EH (cell line): ENCODE data around the gene PCK1.

ENCODE experiments used
- DNase-seq: peaks from one replicate; pipeline ENCODE4 v3.0.0-alpha.2; 2015; ENCODE audit warnings: low read depth

The PCK1 gene

DNA sequence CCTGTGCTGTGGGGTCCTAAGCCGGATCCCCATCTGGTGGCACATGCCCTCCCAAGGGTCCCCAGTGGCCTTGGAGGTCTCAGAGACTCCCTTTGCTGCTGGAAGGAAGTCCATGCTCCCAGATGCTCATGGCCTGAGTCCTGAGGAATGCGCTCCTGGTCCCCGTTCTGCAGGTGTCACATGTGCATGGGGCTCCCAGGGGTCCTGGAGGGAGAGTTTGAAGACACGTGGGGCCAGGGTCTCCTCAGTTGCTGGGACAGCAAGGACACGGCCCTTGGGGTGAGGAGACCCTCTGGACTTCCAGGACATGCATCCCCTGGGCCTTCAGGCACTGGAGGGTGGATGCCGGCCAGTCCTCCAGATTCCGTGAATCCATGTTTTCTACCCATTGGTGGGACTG, 47.6 kb downstream of the PCK1 start:
- DNase-seq: no peak

DNA sequence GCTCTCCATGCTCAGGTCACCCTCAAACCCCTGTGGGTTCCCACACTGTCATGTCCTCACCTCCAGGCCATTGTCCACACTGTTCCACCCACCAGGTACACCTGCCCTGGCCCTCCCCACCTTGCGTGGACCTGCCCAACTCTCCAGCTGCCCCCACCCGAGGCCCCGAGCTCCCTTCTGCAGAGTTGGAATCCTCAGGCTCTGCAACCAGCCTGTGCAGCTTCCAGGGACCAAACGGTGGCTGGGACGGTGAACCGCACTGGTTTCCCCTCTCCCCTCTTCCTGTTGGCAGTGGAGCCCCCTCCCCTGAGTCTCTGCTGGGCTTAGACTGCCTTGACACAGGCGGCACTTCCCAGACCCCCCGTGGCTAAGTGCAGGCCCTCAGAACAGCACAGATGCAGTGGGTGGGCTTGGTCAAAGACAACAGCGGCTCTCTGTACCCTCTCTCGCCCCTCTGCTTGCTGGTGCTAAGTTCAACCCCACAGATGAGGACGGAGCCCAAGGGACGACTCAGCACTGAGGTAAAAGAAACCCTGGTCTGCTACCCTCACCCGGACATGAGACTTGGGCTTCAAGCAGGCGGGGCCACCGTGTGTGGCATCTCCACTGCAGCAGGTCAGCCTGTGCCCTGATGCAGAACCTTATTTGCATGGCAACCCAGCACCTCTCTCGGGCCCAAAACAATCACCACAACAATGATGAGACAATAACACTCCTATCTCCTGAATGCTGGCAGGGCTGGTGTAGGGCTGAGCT, 48.4 kb downstream of the PCK1 start:
- no peak for DNase-seq

DNA sequence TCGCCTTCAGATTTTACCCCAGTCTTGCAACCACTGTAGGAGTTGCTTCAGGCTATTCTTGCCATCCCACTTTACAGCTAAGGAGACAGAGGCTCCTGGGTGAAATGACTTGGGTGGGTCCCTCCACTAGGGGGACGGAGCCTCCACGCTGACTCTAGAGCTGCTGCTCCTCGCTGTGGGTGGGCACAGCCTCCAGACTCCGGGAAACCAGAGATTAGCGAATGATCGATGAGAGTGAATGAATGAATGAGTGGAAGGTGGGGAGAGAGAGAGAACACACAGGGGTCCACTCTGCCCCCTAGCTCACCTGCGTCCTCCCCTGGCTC, 48.9 kb downstream of the PCK1 start:
- DNase-seq: no peak

DNA sequence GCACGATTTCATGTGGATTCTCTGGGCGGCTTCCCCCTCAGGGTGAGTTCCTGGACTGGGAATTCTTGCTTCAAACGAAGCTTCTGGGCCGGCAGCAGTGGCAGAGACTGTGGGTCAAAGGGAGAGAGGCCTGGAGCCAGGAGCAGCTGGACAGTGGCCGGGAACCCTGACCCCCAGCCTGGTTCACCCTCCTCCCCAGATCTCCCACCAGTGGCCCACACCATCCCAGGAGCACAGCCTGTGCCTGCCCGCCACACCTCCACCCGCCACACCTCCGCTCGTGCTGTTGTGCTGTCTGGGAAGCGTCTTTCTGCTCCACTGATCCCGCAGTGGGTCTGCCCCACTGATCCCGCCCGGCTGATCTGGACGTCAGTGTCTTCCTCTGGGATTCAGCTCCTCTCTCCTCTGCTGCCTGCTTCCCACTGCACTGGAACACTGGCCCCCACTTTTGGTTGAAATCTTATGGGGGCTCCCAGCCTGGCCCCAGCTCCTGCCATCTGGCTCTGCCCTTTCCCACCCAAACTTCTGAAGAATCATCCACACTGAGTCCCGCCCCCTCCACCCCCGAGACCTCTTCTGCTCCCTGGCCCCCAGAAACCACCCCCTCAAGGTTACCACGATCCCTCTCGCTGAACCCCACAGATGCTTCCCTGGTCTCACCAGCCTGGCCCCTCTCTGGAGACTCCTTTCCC, 49.5 kb downstream of the PCK1 start:
- DNase-seq: no peak

DNA sequence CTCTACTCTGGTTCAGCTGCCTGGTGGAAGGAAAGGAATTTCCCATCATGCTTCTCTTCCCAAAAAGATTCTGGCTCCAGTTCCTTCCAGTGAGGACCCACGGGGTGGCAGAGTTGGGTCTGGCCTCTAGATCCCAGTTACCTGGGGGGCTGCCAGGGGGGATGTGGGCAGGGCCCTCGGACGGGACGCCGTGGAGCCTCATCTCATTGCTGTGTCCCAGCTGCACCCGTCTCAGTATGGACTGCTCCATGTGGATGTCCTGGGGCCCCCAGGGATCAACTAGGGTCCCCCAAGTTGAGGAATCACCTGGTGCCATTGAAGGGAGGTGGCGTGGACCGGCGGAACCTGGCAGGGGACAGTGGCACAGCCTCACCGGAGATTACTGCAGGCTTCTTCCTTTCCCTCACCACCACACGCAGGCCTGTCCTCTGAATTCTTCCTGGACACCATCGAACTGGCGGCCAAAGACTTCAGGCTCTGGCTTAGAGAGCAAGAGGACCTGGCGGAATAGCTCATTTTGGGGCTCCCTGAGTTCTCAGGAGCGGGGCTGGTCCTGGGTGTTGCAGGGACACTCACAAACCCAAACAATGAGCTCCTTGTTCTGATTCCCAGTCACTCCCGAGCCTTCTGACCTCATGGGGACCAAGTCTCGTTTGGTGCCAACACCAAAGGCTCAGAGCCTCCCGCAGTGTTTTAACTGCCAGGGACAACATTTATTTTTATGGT, 50.8 kb downstream of the PCK1 start:
- DNase-seq: no peak

DNA sequence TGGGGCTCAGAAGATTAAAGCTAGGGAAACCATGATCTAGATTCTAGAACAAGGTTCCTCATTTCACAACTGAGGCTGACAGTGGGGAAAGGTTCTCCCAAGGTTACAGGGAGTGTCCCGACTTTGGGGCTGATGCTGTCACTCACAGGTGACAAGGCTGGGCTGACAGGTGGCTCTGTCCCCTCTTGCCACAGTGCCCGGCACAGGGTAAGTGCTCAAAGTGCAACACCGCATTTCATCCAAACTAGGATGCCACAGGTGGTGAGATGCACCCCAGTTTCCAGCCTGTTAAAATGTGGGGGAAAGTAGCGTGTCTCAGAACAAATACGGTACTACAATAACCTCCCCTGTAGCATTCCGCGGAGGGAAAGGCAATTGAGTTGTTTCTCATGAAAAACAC, 51.5 kb downstream of the PCK1 start:
- DNase-seq: no peak

DNA sequence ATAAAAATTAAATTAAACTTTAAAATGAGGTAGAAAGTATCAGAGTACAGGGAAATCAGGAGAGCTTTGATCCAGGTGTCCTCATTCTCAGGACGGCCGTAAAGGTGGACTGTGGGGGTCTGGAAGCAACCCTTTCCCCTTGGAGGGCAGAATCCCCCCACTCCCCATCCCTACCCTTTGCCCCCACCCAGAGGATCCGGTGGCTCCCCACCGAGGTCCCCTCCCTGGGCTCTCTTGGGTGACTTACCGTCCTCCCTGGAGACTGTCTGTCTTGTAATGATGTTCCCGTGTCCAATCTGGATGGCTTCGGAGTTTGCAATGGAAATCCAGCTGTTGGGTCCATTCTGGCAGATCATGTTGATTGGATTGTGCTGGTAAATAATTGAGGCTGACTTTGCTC, 52.0 kb downstream of the PCK1 start:
- no peak for DNase-seq

DNA sequence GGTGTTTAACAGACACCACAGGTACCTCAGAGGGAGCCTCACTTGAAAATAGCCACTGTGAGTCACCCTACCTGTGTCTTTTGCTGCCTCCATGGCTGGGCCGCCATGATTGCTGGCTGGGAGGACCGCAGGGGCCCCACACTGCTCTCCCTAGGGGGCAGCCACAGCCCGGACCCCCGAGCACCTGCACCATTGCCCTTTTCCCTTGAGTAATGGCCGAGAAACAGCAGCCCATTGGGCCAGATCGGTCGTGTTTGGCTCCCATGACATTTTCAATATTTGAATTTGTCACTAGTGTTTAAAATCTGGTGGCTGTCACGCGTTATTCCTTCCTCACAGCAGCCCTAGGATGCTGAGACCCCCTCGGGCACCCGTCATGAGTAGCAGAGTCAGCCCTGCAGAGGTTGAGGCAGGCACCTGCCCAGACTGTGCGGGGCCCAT, 52.6 kb downstream of the PCK1 start:
- DNase-seq: no peak

DNA sequence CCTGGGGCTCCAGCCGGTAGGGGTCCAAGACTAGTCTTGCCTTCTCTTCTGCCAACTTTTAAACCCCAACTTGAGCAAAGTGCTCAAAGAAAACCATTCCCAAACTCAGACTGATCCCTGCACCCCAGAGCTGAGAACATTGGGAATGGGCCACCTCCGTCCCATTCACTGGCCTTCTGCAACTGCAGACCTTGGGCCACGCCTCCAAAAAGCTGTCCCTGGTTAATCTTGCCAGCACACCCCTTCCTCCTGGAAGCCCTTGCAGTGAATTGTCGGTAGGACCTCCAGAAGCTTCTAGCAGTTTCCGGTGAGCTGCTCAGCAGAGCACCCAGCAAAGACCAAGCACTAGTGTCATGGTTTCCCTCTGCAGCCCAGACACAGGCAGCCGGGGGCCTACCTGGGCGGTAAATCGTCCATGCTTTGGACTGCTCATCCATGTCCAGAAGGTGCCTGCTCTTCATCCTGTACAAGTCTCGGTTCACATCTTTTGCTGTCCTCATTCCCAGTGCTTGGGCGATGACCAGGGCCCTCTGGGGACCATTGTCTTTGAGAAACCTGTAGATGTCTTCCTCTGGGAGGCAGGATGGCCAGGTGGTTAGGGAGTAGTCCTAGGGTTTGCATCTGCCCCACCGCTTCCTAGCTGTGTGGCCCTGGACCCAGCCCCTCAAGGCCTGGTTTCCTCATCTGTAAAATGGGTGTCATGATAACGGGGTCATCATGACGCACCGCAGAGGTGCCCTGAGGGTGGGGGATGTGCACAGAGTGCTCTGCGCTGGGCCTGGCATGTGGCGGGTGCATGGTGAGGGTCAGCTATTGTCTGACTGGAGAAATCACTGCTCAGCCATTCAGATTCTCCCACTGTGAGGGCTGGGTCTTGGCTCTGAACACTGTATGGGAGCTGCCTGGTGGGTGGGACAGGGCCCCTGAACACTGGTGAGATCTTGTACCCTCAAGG, 53.9 kb downstream of the PCK1 start:
- DNase-seq: no peak

DNA sequence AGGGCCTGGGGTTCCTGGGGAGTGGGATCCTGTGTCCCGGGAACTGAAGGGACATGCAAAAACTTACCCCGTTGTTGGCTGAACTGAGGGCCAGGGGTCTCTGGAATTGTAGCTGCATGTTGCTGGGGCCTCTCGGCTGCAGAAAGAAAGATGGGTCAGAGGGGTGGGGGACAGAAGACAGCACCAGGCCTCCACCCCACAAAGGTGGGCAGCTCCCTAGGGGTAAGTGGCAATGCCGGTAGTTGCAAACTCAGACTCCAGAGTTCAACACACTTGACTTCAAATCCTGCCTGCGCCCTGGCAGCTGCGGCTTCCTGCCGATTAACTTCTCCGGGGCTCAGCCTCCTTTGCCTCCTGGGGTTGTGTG, 54.5 kb downstream of the PCK1 start:
- DNase-seq: no peak

DNA sequence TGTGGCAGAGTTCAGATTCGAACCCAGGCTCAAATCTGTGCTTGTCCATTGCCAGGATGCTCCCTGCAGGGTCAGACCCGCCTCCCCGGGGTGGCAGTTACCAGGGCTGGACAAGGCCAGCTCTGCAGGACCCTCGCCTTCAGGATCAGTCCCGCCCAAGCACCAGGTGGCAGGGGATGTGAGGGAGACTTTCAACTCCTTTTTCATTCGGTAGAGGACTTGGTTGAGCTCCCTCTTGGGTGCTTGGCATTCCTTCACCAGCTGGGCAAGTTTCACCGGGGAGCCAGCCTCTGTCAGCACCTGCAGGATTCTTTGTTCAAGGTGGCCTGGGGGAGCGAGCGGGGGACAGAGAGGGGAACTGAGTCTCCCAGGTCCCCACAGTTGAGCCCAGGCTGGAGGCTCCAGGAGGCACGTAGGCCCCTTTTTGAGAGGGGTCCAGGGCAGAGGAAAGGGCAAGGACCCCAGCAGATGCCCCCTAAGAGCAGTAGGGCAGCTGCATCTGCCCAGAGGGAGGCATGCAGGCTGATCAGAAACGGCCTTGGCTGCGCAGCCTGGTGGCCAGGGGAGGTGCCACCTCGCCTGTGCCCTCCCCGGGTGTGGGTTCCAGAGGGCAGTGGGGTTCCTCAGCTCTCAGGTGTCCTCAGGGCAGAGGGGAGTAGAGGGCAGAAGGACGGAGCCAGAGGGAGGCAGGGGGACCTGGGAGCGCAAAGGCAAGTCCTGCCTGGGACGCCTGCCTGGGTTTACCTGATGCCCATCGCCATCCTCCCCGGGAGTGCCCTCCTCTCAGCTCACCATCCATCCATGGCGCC, 55.4 kb downstream of the PCK1 start:
- DNase-seq: no peak

DNA sequence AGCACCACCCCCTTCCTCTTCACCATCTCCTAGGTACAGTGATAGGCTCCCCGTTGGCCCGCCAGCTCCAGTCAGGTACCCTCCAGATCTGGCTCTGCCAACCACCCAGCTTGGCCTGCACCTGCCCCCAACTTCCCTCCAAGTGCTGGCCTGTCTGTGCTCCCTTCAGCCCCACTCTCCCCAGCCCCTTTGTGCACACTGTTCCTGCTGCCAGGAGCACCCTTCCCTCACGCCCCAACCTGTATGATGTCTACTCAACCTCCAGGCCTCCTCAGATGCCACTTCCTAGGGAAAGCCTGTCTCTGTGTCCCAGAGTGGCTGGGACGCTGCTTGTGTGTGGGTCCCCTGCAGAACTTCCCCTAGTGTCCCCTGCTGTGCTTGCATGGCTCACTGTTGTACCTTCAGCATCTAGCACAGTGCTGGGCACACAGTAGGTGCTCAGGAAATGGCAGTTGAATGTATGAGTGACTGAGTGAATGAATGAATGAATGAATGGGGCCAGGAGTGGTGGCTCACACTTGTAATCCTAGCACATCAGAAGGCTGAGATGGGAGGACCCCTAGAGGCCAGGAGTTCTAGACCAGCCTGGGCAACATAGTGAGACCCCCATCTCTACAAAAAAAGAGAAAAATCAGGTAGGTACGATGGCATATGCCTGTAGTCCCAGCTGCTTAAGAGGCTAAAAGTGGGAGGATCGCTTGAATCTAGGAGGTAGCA, 56.3 kb downstream of the PCK1 start:
- no peak for DNase-seq
